ENCODE results near the gene CTNNBL1.

The CTNNBL1 gene

GRCh38 chr20:37797669-37798175 lies 103.9 kb downstream of the CTNNBL1 start:
- no peak for TF ChIP-seq CTCF (IDR thresholded peaks at IDR 0.05; ENCODE audit: low read depth, low read length)
- no peak overlapping the region for H3K4me3 ChIP-seq (ENCODE audit: low read depth, low read length)

- no peak for TF ChIP-seq CTCF (IDR thresholded peaks at IDR 0.05; ENCODE audit: low read depth, low read length)
- H3K4me3 ChIP-seq (ENCODE audit: low read depth, low read length): no peak overlapping the region
These were observed 104.5 kb downstream of the CTNNBL1 start for GRCh38 chr20:37798312-37798711.

- H3K4me3 ChIP-seq (ENCODE audit: low read depth, low read length): no peak overlapping the region
- no peak for TF ChIP-seq CTCF (IDR thresholded peaks at IDR 0.05; ENCODE audit: low read depth, low read length)
These were observed 106.8 kb downstream of the CTNNBL1 start for GRCh38 chr20:37800618-37801017.

- H3K4me3 ChIP-seq (ENCODE audit: low read depth, low read length): no peak overlapping the region
- TF ChIP-seq CTCF (IDR thresholded peaks at IDR 0.05; ENCODE audit: low read depth, low read length): no peak
These were observed 108.1 kb downstream of the CTNNBL1 start for GRCh38 chr20:37801921-37802320.

- no peak overlapping the region for H3K4me3 ChIP-seq (ENCODE audit: low read depth, low read length)
- TF ChIP-seq CTCF (IDR thresholded peaks at IDR 0.05; ENCODE audit: low read depth, low read length): no peak
These were observed 109.8 kb downstream of the CTNNBL1 start for GRCh38 chr20:37803438-37804307.

- H3K4me3 ChIP-seq (ENCODE audit: low read depth, low read length): no peak overlapping the region
These were observed 111.0 kb downstream of the CTNNBL1 start for GRCh38 chr20:37804584-37805566.

More at GRCh38 chr20:37804584-37805566, 111.0 kb downstream of the CTNNBL1 start:
- TF ChIP-seq CTCF (IDR thresholded peaks at IDR 0.05; ENCODE audit: low read depth, low read length): no peak

Data from WI38 (cell line).